H1 (cell line): ENCODE results near the gene NBPF3. TPM values are rescaled to one million over a fixed set of nuclear protein-coding genes. Genes with fewer than 3 reads are reported as not detected.

Experiments used
- CTCF ChIA-PET: fragments of 300-600 bp; sonication (Branson Sonifier 250); formaldehyde crosslinking; loops from one replicate; lab custom pipeline; 2021; ENCODE audit not compliant: partially characterized antibody; lab: Charles Lee
- POLR2A ChIA-PET: fragments of 300-600 bp; sonication (Branson Sonifier 250); formaldehyde crosslinking; loops from one replicate; lab custom pipeline; 2021; ENCODE audit warnings: inconsistent platforms; ENCODE audit not compliant: partially characterized antibody; lab: Charles Lee
- DNase-seq, 2 experiments: peaks; one replicate each; pipeline versions ENCODE4 v3.0.0 to v3.0.0-alpha.2; 2010 to 2022; ENCODE audit warnings: low spot score in 2 of 2, low read depth in 1 of 2, mixed read lengths in 1 of 2
- FAIRE-seq: peaks from 2 replicates; lab custom pipeline; 2011; peaks lifted over from hg19 to GRCh38; lab: Jason Lieb, UNC
- H2AFZ ChIP-seq: 2 replicates; pipeline ENCODE4 v1.8.1; 2012; ENCODE audit warnings: low read length, inconsistent platforms
- H2AK5ac ChIP-seq: 2 replicates; pipeline ENCODE4 v1.6.1; 2013; ENCODE audit warnings: low read depth, low read length
- H2BK120ac ChIP-seq: replicated peaks from 2 replicates; pipeline ENCODE3; 2013; ENCODE audit warnings: low read depth, low read length, inconsistent platforms
- H2BK12ac ChIP-seq: 2 replicates; pipeline ENCODE4 v1.6.1; 2013; ENCODE audit warnings: low read depth, low read length
- H2BK15ac ChIP-seq: 2 replicates; pipeline ENCODE4 v1.6.1; 2013; ENCODE audit warnings: low read length
- H2BK20ac ChIP-seq: 2 replicates; pipeline ENCODE4 v1.6.1; 2013; ENCODE audit warnings: low read length
- H2BK5ac ChIP-seq: 2 replicates; pipeline ENCODE4 v1.6.1; 2013; ENCODE audit warnings: low read depth, low read length
- H3K14ac ChIP-seq: 2 replicates; pipeline ENCODE4 v1.6.1; 2013; ENCODE audit warnings: inconsistent platforms; ENCODE audit not compliant: insufficient read length
- H3K18ac ChIP-seq: 2 replicates; pipeline ENCODE4 v1.6.1; 2013; ENCODE audit warnings: low read length; ENCODE audit errors: extremely low read depth
- H3K23ac ChIP-seq: 2 replicates; pipeline ENCODE4 v1.6.1; 2013; ENCODE audit warnings: inconsistent platforms; ENCODE audit not compliant: insufficient read length
- H3K23me2 ChIP-seq: 2 replicates; pipeline ENCODE4 v1.6.1; 2013; ENCODE audit warnings: low read depth, low read length
- H3K27ac ChIP-seq: 2 replicates; pipeline ENCODE4 v1.6.1; 2011; ENCODE audit warnings: low read depth, low read length, inconsistent platforms
- H3K27me3 ChIP-seq, 4 experiments: replicated peaks in 1 of 4; 1 replicate in 1 of 4; 2 replicates in 3 of 4; pipeline versions ENCODE4 v1.6.1 to v1.8.1; 2011 to 2013; ENCODE audit warnings: low read length in 3 of 4, mild to moderate bottlenecking in 3 of 4, inconsistent platforms in 2 of 4, mixed read lengths in 2 of 4, moderate library complexity in 1 of 4; ENCODE audit not compliant: control insufficient read depth in 3 of 4, insufficient read depth in 3 of 4; ENCODE audit errors: extremely low read depth in 1 of 4
- H3K36me3 ChIP-seq, 4 experiments: 2 replicates each; pipeline versions ENCODE4 v1.6.1 to v1.8.1; 2011 to 2013; ENCODE audit warnings: mild to moderate bottlenecking in 4 of 4, low read length in 3 of 4, moderate library complexity in 2 of 4, control low read depth in 1 of 4, inconsistent platforms in 1 of 4; ENCODE audit not compliant: insufficient read depth in 4 of 4, control insufficient read depth in 2 of 4
- H3K4ac ChIP-seq: replicated peaks from 2 replicates; pipeline ENCODE3; 2013; ENCODE audit warnings: low read length, low read depth, mixed read lengths, inconsistent platforms; ENCODE audit not compliant: insufficient read length
- H3K4me1 ChIP-seq, 4 experiments: replicated peaks in 1 of 4; 1 replicate in 1 of 4; 2 replicates in 3 of 4; pipeline versions ENCODE4 v1.6.1 to v1.8.1; 2011 to 2013; ENCODE audit warnings: low read length in 3 of 4, inconsistent platforms in 2 of 4, mixed read lengths in 1 of 4; ENCODE audit not compliant: insufficient read depth in 4 of 4, control insufficient read depth in 3 of 4
- H3K4me2 ChIP-seq, 2 experiments: 2 replicates each; pipeline versions ENCODE4 v1.6.1 to v1.8.1; 2011 to 2013; ENCODE audit warnings: low read depth in 2 of 2, low read length in 2 of 2, control low read depth in 1 of 2, inconsistent platforms in 1 of 2, mild to moderate bottlenecking in 1 of 2; ENCODE audit not compliant: insufficient read depth in 1 of 2
- H3K4me3 ChIP-seq, 4 experiments: fragments of 200-600, 300-600 bp in 1 of 4; sonication (generic), shearing (Covaris generic), sonication (Bioruptor Twin) in 1 of 4; 2 replicates each; pipeline versions ENCODE4 v1.5.1 to v1.8.1; 2011 to 2016; ENCODE audit warnings: low read length in 4 of 4, low read depth in 3 of 4, control low read depth in 2 of 4, inconsistent platforms in 2 of 4, mild to moderate bottlenecking in 2 of 4, mixed read lengths in 1 of 4, moderate library complexity in 1 of 4; ENCODE audit not compliant: insufficient read depth in 2 of 4; ENCODE audit errors: extremely low read depth in 1 of 4
- H3K56ac ChIP-seq: replicated peaks from 2 replicates; pipeline ENCODE3; 2013; ENCODE audit warnings: low read depth, mild to moderate bottlenecking, mixed read lengths, low read length, inconsistent platforms; ENCODE audit not compliant: insufficient read length
- H3K79me1 ChIP-seq: 2 replicates; pipeline ENCODE4 v1.6.1; 2013; ENCODE audit warnings: low read depth, low read length, control low read depth
- H3K79me2 ChIP-seq, 2 experiments: 2 replicates each; pipeline versions ENCODE4 v1.6.1 to v1.8.1; 2012 to 2013; ENCODE audit warnings: low read length in 2 of 2, mild to moderate bottlenecking in 2 of 2, inconsistent platforms in 1 of 2; ENCODE audit not compliant: insufficient read depth in 2 of 2, control insufficient read depth in 1 of 2
- H3K9ac ChIP-seq, 4 experiments: replicated peaks in 1 of 4; 1 replicate in 1 of 4; 2 replicates in 3 of 4; pipeline versions ENCODE4 v1.6.1 to v1.8.1; 2011 to 2013; ENCODE audit warnings: low read depth in 3 of 4, low read length in 3 of 4, control low read depth in 2 of 4, mild to moderate bottlenecking in 2 of 4, moderate library complexity in 2 of 4, inconsistent platforms in 1 of 4; ENCODE audit errors: extremely low read depth in 1 of 4
- H3K9me3 ChIP-seq, 2 experiments: 2 replicates each; pipeline versions ENCODE4 v1.6.1 to v1.8.1; 2012 to 2013; ENCODE audit warnings: mild to moderate bottlenecking in 2 of 2, moderate library complexity in 2 of 2, control low read depth in 1 of 2, inconsistent platforms in 1 of 2, low read depth in 1 of 2, low read length in 1 of 2, mixed read lengths in 1 of 2; ENCODE audit not compliant: insufficient read depth in 2 of 2
- H4K20me1 ChIP-seq, 2 experiments: replicated peaks in 1 of 2; 2 replicates each; pipeline versions ENCODE3 to v1.8.1; 2011 to 2013; ENCODE audit warnings: inconsistent platforms in 2 of 2, low read length in 2 of 2, mild to moderate bottlenecking in 1 of 2; ENCODE audit not compliant: insufficient read depth in 2 of 2, control insufficient read depth in 1 of 2
- H4K5ac ChIP-seq: 2 replicates; pipeline ENCODE4 v1.6.1; 2013; ENCODE audit warnings: low read length, low read depth, mixed read lengths, inconsistent platforms; ENCODE audit not compliant: insufficient read length
- H4K8ac ChIP-seq: 2 replicates; pipeline ENCODE4 v1.8.0; 2013; ENCODE audit warnings: mild to moderate bottlenecking, moderate library complexity, low read length, inconsistent platforms; ENCODE audit not compliant: insufficient read depth; ENCODE audit errors: extremely low read depth
- H4K91ac ChIP-seq: replicated peaks from 2 replicates; pipeline ENCODE3; 2013; ENCODE audit warnings: low read length, mixed read lengths, inconsistent platforms; ENCODE audit not compliant: insufficient read length
- GABPA ChIP-seq: IDR thresholded peaks from 2 replicates; pipeline ENCODE4 v1.6.1; 2011; ENCODE audit warnings: mild to moderate bottlenecking, low read length, moderate library complexity, borderline replicate concordance; ENCODE audit not compliant: insufficient read depth
- RXRA ChIP-seq: IDR thresholded peaks from 2 replicates; pipeline ENCODE4 v1.6.1; 2011; ENCODE audit warnings: low read depth, mild to moderate bottlenecking, low read length, moderate library complexity; ENCODE audit not compliant: insufficient read depth
- WGBS, 2 experiments: shearing (Covaris generic) in 1 of 2; methylation state at CpG; one replicate each; pipeline versions ENCODE4 v1.1.6 to v1.1.7; 2013 to 2015; ENCODE audit warnings: low lambda C conversion rate in 2 of 2, mixed read lengths in 2 of 2, inconsistent platforms in 1 of 2, low coverage in 1 of 2, missing lambda C conversion rate in 1 of 2; ENCODE audit not compliant: insufficient replicate concordance in 2 of 2, insufficient coverage in 1 of 2, insufficient read length in 1 of 2; ENCODE audit errors: extremely low coverage in 1 of 2, missing lambda C conversion rate in 1 of 2; 5-methylcytosine and 5-hydroxymethylcytosine counted together
- polyA plus RNA-seq, 7 experiments: library from polyadenylated mRNA; depleted of rRNA in 3 of 7; stranded (reverse) in 5 of 7; unstranded in 2 of 7; fragments of >200 nt in 5 of 7; fragments of 200-250 nt in 2 of 7; gene quantifications; 1 replicate in 5 of 7; 2 replicates in 1 of 7; 4 replicates in 1 of 7; pipeline versions ENCODE4 v1.2.1 to v1.2.3, GENCODE V29; 2011 to 2013; ENCODE audit warnings: missing spikeins in 2 of 7, mixed read lengths in 2 of 7
- total RNA-seq: library from RNA; stranded (reverse); fragmentation: NEBNext Ultra II Directional; extraction: Animal tissue kit (Norgen Biotek cat#: 25700); gene quantifications from 2 replicates; pipeline ENCODE4 v1.2.1, GENCODE V29; 2021

NBPF3 gene
- total and polyA plus RNA-seq, 2 of the 8 experiments (the other 6 are each of a cell fraction or from before 2014, with no cell fraction given): 3.8 to 4.3 TPM

DNA sequence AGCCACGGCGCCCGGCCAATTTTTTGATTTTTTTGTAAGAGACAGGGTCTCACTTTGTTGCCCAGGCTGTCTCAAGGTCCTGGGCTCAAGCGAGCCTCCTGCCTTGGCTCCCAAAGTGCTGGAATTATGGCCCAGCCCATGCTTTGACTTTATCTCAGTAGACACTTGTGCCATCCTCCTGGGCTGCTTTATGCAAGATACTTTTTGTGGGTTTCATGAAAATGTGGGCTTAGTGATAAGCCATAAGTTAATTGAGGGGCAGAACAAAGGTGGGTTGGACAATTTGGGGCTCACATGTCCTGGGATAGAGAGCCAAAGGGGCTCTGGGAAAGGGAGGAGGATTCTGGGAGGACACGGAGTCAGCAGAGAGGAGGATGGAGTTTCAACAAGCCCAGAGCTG, 91.3 kb downstream of the NBPF3 start:
- Histone ChIP-seq H4K8ac (no peak overlapping the region; the same call in 1 of the 2 replicates), H2BK120ac (no peak overlapping the region), H3K36me3 (peaks cover 0 to 2% (median 0%) of the 10 kb centered on the region in 4 experiments; a peak in 1 of 8 replicates), H3K4me3 (no peak overlapping the region), H4K91ac (no peak overlapping the region), H3K9me3 (no peaks in the 10 kb centered on the region), H3K9ac (no peak overlapping the region), H2BK20ac (no peak overlapping the region), H2AK5ac (no peak overlapping the region), H2BK15ac (no peak overlapping the region), H3K56ac (no peak overlapping the region), H3K23ac (no peak overlapping the region), H2BK12ac (no peak overlapping the region), H3K79me1 (peaks cover 10% of the 10 kb centered on the region), H3K79me2 (peaks cover 0 to 52% of the 10 kb centered on the region in 2 experiments; a peak in 2 of 4 replicates), H3K14ac (no peak overlapping the region), H3K18ac (no peak overlapping the region), H3K4me1 (peaks cover 5 to 9% (median 6%) of the 10 kb centered on the region in 4 experiments; a peak in 6 of 7 replicates), H3K4me2 (no peak overlapping the region), H4K5ac (no peak overlapping the region), H4K20me1 (peaks cover 0 to 12% of the 10 kb centered on the region in 2 experiments), H3K4ac (no peak overlapping the region), H3K27me3 (no peaks in the 10 kb centered on the region), H2AFZ (no peak overlapping the region), H3K27ac (no peak overlapping the region), H3K23me2 (no peaks in the 10 kb centered on the region), H2BK5ac (no peak overlapping the region)
- ChIA-PET CTCF (interaction anchor here (0.7 to 2.3 kb wide), 2 partner anchors 12 to 79 kb away, joined by 4 to 6 read pairs; no protein-coding TSS in a partner anchor), POLR2A (no interaction called here)
- TF ChIP-seq RXRA (no peak), GABPA (no peak)
- FAIRE-seq: no peak
- WGBS, 2 experiments: 86% methylated on average over 5 of the region's 5 CpGs; no CpG with 5 or more reads in 1 of the 2 experiments
- no peak for DNase-seq
